A673 (cell line): ENCODE data around the gene MYO5A.

Source experiments
- EZH2 ChIP-seq: fragments of 200-600 bp; sonication (generic); IDR thresholded peaks from 2 replicates; pipeline ENCODE4 v1.6.1; 2017; ENCODE audit warnings: borderline replicate concordance, low read depth, mild to moderate bottlenecking, mixed read lengths, antibody characterized with exemption, low read length; ENCODE audit not compliant: poor library complexity, severe bottlenecking
- TF ChIP-seq, protein P1 (sequence below): fragments of 300-800, 200-600 bp; sonication (generic); conservative IDR thresholded peaks from 2 replicates; pipeline ENCODE4 v1.5.1; 2017; ENCODE audit warnings: low read depth, mild to moderate bottlenecking, antibody characterized with exemption, low read length, moderate library complexity, mixed read lengths

DNA sequence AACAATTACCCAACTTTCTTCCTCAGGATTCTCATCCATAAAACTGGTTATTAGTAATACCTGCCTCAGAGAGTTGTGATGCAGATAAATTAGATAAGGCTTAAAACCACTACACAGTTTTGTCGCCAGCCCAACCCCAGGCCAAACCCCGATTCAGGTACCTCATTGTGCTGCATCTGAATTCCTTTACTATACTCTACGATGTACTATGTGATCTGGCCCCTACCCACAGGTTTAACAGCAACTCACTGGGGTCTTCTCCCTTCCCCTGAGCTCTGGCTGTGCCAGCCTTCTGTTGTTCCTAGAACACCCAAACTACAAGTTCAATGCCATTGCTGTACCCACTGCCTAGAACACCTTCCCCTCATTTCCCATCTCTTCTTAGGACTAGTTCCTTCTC, 64.6 kb downstream of the MYO5A start:
- TF ChIP-seq, protein P1, sequence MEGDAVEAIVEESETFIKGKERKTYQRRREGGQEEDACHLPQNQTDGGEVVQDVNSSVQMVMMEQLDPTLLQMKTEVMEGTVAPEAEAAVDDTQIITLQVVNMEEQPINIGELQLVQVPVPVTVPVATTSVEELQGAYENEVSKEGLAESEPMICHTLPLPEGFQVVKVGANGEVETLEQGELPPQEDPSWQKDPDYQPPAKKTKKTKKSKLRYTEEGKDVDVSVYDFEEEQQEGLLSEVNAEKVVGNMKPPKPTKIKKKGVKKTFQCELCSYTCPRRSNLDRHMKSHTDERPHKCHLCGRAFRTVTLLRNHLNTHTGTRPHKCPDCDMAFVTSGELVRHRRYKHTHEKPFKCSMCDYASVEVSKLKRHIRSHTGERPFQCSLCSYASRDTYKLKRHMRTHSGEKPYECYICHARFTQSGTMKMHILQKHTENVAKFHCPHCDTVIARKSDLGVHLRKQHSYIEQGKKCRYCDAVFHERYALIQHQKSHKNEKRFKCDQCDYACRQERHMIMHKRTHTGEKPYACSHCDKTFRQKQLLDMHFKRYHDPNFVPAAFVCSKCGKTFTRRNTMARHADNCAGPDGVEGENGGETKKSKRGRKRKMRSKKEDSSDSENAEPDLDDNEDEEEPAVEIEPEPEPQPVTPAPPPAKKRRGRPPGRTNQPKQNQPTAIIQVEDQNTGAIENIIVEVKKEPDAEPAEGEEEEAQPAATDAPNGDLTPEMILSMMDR = no peak
- TF ChIP-seq EZH2 = no peak
